Activated naive CD4-positive, alpha-beta T cell treated with anti-CD3 and anti-CD28 coated beads, Interleukin-2, amount 10 ng/mL, durations not matched to agents 7 days and 5 days (primary cell): ENCODE measurements around the gene CACNA1S.

Experiments
- CTCF ChIA-PET: fragments of 350-600 bp; sonication (Branson Sonifier 250); formaldehyde crosslinking; loops from one replicate; lab custom pipeline; 2021; ENCODE audit warnings: antibody characterized with exemption; lab: Charles Lee
- DNase-seq: peaks from one replicate; pipeline ENCODE4 v3.0.0-alpha.2; 2020
- H3K27ac Mint-ChIP-seq: one replicate; pipeline ENCODE4 v1.8.0; 2021; ENCODE audit warnings: mild to moderate bottlenecking, moderate library complexity, mixed read lengths
- H3K27me3 Mint-ChIP-seq: one replicate; pipeline ENCODE4 v1.8.0; 2021; ENCODE audit warnings: mild to moderate bottlenecking, mixed read lengths
- H3K36me3 Mint-ChIP-seq: one replicate; pipeline ENCODE4 v1.8.0; 2021; ENCODE audit warnings: mixed read lengths
- H3K4me1 Mint-ChIP-seq: one replicate; pipeline ENCODE4 v1.8.0; 2021; ENCODE audit warnings: mixed read lengths
- H3K4me3 Mint-ChIP-seq: one replicate; pipeline ENCODE4 v1.8.0; 2021; ENCODE audit warnings: mild to moderate bottlenecking, moderate library complexity, mixed read lengths
- H3K9me3 Mint-ChIP-seq: one replicate; pipeline ENCODE4 v1.8.0; 2021; ENCODE audit warnings: mixed read lengths

The CACNA1S gene

GRCh38 chr1:201048521-201048920 is 63.7 kb downstream of the CACNA1S start:
- Mint-ChIP-seq H3K4me3 (no peak overlapping the region), H3K9me3 (no peaks in the 10 kb centered on the region), H3K27ac (no peak overlapping the region), H3K4me1 (no peaks in the 10 kb centered on the region), H3K27me3 (peaks cover 65% of the 10 kb centered on the region), H3K36me3 (no peaks in the 10 kb centered on the region)
- CTCF ChIA-PET = interaction anchor here (1.5 to 4.7 kb wide), 5 partner anchors 52 to 77 kb away, joined by 4 to 25 read pairs (median 6); no protein-coding TSS in a partner anchor
- no peak for DNase-seq

GRCh38 chr1:201044119-201044518 is 68.1 kb downstream of the CACNA1S start:
- CTCF ChIA-PET = interaction anchor here (5.1 to 7.8 kb wide), 4 partner anchors 18 to 72 kb away, joined by 52 to 120 read pairs (median 79); partner anchors contain the start of gene KIF21B
- H3K36me3 Mint-ChIP-seq = no peaks in the 10 kb centered on the region
- peaks cover 2% of the 10 kb centered on the region for H3K4me1 Mint-ChIP-seq
- DNase-seq = no peak
- no peak overlapping the region for H3K27ac Mint-ChIP-seq
- peaks cover 55% of the 10 kb centered on the region for H3K27me3 Mint-ChIP-seq
- no peak overlapping the region for H3K4me3 Mint-ChIP-seq
- H3K9me3 Mint-ChIP-seq = no peaks in the 10 kb centered on the region

- no peak overlapping the region for H3K4me3 Mint-ChIP-seq
- CTCF ChIA-PET = interaction anchor here (0.6 to 7.8 kb wide), 17 partner anchors 9 to 156 kb away, joined by 3 to 120 read pairs (median 6); partner anchors contain the start of gene KIF21B
- peak; percentile 83 for DNase-seq
- peaks cover 44% of the 10 kb centered on the region for H3K27me3 Mint-ChIP-seq
- no peaks in the 10 kb centered on the region for H3K9me3 Mint-ChIP-seq
- H3K4me1 Mint-ChIP-seq = peaks cover 2% of the 10 kb centered on the region
- H3K27ac Mint-ChIP-seq = no peak overlapping the region
- H3K36me3 Mint-ChIP-seq = no peaks in the 10 kb centered on the region
Measured at GRCh38 chr1:201042779-201043461, 69.3 kb downstream of the CACNA1S start.

GRCh38 chr1:201041011-201041410 is 71.2 kb downstream of the CACNA1S start:
- H3K36me3 Mint-ChIP-seq = no peaks in the 10 kb centered on the region
- no peak overlapping the region for H3K4me3 Mint-ChIP-seq
- no peak overlapping the region for H3K27ac Mint-ChIP-seq
- CTCF ChIA-PET = interaction anchor here (1.3 to 7.8 kb wide), 8 partner anchors 15 to 108 kb away, joined by 5 to 120 read pairs (median 34); partner anchors contain the start of gene KIF21B
- H3K9me3 Mint-ChIP-seq = no peaks in the 10 kb centered on the region
- peaks cover 2% of the 10 kb centered on the region for H3K4me1 Mint-ChIP-seq
- no peak for DNase-seq
- peaks cover 25% of the 10 kb centered on the region for H3K27me3 Mint-ChIP-seq

- no peak for DNase-seq
- H3K4me1 Mint-ChIP-seq = peaks cover 2% of the 10 kb centered on the region
- no peak overlapping the region for H3K4me3 Mint-ChIP-seq
- no peaks in the 10 kb centered on the region for H3K36me3 Mint-ChIP-seq
- CTCF ChIA-PET = interaction anchor here (1.0 to 7.8 kb wide), 7 partner anchors 9 to 68 kb away, joined by 3 to 120 read pairs (median 52); partner anchors contain the start of gene KIF21B
- H3K9me3 Mint-ChIP-seq = no peaks in the 10 kb centered on the region
- H3K27me3 Mint-ChIP-seq = peaks cover 22% of the 10 kb centered on the region
- H3K27ac Mint-ChIP-seq = no peak overlapping the region
Measured at GRCh38 chr1:201039876-201040275, 72.3 kb downstream of the CACNA1S start.

GRCh38 chr1:201039418-201039817 is 72.8 kb downstream of the CACNA1S start:
- Mint-ChIP-seq H3K27ac (no peak overlapping the region), H3K4me1 (peaks cover 2% of the 10 kb centered on the region), H3K9me3 (no peaks in the 10 kb centered on the region), H3K4me3 (no peak overlapping the region), H3K27me3 (peaks cover 26% of the 10 kb centered on the region), H3K36me3 (no peaks in the 10 kb centered on the region)
- no peak for DNase-seq
- CTCF ChIA-PET = interaction anchor here (1.0 to 7.8 kb wide), 7 partner anchors 10 to 67 kb away, joined by 3 to 120 read pairs (median 52); partner anchors contain the start of gene KIF21B

GRCh38 chr1:201038186-201038876 is 73.9 kb downstream of the CACNA1S start:
- CTCF ChIA-PET = interaction anchor here (1.2 to 7.8 kb wide), 6 partner anchors 13 to 67 kb away, joined by 3 to 120 read pairs (median 29); partner anchors contain the start of gene KIF21B
- Mint-ChIP-seq H3K27me3 (peaks cover 23% of the 10 kb centered on the region), H3K4me3 (no peak overlapping the region), H3K27ac (no peak overlapping the region), H3K36me3 (no peaks in the 10 kb centered on the region), H3K9me3 (no peaks in the 10 kb centered on the region), H3K4me1 (peaks cover 2% of the 10 kb centered on the region)
- no peak for DNase-seq

GRCh38 chr1:201036188-201036842 is 75.9 kb downstream of the CACNA1S start:
- no peaks in the 10 kb centered on the region for H3K9me3 Mint-ChIP-seq
- no peak overlapping the region for H3K27ac Mint-ChIP-seq
- no peaks in the 10 kb centered on the region for H3K36me3 Mint-ChIP-seq
- no peak overlapping the region for H3K4me3 Mint-ChIP-seq
- no peaks in the 10 kb centered on the region for H3K4me1 Mint-ChIP-seq
- peaks cover 19% of the 10 kb centered on the region for H3K27me3 Mint-ChIP-seq
- CTCF ChIA-PET = interaction anchor here (0.9 to 2.3 kb wide), 4 partner anchors 11 to 65 kb away, joined by 3 to 8 read pairs (median 6); no protein-coding TSS in a partner anchor
- DNase-seq = no peak

GRCh38 chr1:201034671-201035070 is 77.6 kb downstream of the CACNA1S start:
- Mint-ChIP-seq H3K4me1 (no peaks in the 10 kb centered on the region), H3K27ac (no peak overlapping the region), H3K27me3 (peaks cover 24% of the 10 kb centered on the region), H3K36me3 (no peaks in the 10 kb centered on the region), H3K9me3 (no peaks in the 10 kb centered on the region), H3K4me3 (no peak overlapping the region)
- CTCF ChIA-PET = interaction anchor here (0.9 to 2.3 kb wide), 6 partner anchors 8 to 412 kb away, joined by 3 to 8 read pairs (median 6); partner anchors contain the start of gene KIF21B
- no peak for DNase-seq

GRCh38 chr1:201032408-201032807 is 79.8 kb downstream of the CACNA1S start:
- DNase-seq = no peak
- CTCF ChIA-PET = interaction anchor here (1.5 kb wide), 1 partner anchor 52 kb away, joined by 4 read pairs; no protein-coding TSS in a partner anchor
- Mint-ChIP-seq H3K9me3 (no peaks in the 10 kb centered on the region), H3K27me3 (peaks cover 28% of the 10 kb centered on the region), H3K27ac (no peak overlapping the region), H3K36me3 (no peaks in the 10 kb centered on the region), H3K4me1 (peaks cover 1% of the 10 kb centered on the region), H3K4me3 (no peak overlapping the region)

GRCh38 chr1:201028461-201028889 is 83.8 kb downstream of the CACNA1S start:
- no peak overlapping the region for H3K27ac Mint-ChIP-seq
- H3K36me3 Mint-ChIP-seq = no peaks in the 10 kb centered on the region
- CTCF ChIA-PET = interaction anchor here (1.2 to 1.6 kb wide), 2 partner anchors 14 to 48 kb away, joined by 3 to 5 read pairs; no protein-coding TSS in a partner anchor
- H3K4me1 Mint-ChIP-seq = peaks cover 37% of the 10 kb centered on the region
- no peak overlapping the region for H3K4me3 Mint-ChIP-seq
- no peaks in the 10 kb centered on the region for H3K9me3 Mint-ChIP-seq
- H3K27me3 Mint-ChIP-seq = peaks cover 18% of the 10 kb centered on the region
- DNase-seq = no peak

- H3K27ac Mint-ChIP-seq = no peak overlapping the region
- H3K4me1 Mint-ChIP-seq = peaks cover 45% of the 10 kb centered on the region
- DNase-seq = no peak
- CTCF ChIA-PET = interaction anchor here (1.0 to 4.4 kb wide), 8 partner anchors 11 to 405 kb away, joined by 4 to 52 read pairs (median 16); no protein-coding TSS in a partner anchor
- H3K27me3 Mint-ChIP-seq = peaks cover 15% of the 10 kb centered on the region
- peaks cover 10% of the 10 kb centered on the region for H3K36me3 Mint-ChIP-seq
- no peak overlapping the region for H3K4me3 Mint-ChIP-seq
- H3K9me3 Mint-ChIP-seq = no peaks in the 10 kb centered on the region
Measured at GRCh38 chr1:201026836-201027235, 85.4 kb downstream of the CACNA1S start.

GRCh38 chr1:201026234-201026633 is 86.0 kb downstream of the CACNA1S start:
- Mint-ChIP-seq H3K27ac (peak overlapping the region; percentile 6), H3K4me3 (no peak overlapping the region), H3K4me1 (peaks cover 50% of the 10 kb centered on the region), H3K36me3 (peaks cover 12% of the 10 kb centered on the region), H3K27me3 (peaks cover 12% of the 10 kb centered on the region), H3K9me3 (no peaks in the 10 kb centered on the region)
- CTCF ChIA-PET = interaction anchor here (1.0 to 4.4 kb wide), 12 partner anchors 8 to 404 kb away, joined by 3 to 52 read pairs (median 8); no protein-coding TSS in a partner anchor
- DNase-seq = no peak
